ENCODE measurements around the gene CLPTM1L.

The CLPTM1L gene

GRCh38 chr5:1274471-1274870 lies 70.4 kb downstream of the CLPTM1L start:
- no peak for DNase-seq (ENCODE audit: low read depth)

GRCh38 chr5:1273745-1274144 lies 71.2 kb downstream of the CLPTM1L start:
- no peak for DNase-seq (ENCODE audit: low read depth)

GRCh38 chr5:1272201-1272600 lies 72.7 kb downstream of the CLPTM1L start:
- DNase-seq (ENCODE audit: low read depth): no peak

GRCh38 chr5:1270933-1271914 lies 73.7 kb downstream of the CLPTM1L start:
- DNase-seq (ENCODE audit: low read depth): no peak

- no peak for DNase-seq (ENCODE audit: low read depth)
Measured at GRCh38 chr5:1270426-1270825, 74.5 kb downstream of the CLPTM1L start.

GRCh38 chr5:1268666-1269065 lies 76.2 kb downstream of the CLPTM1L start:
- DNase-seq (ENCODE audit: low read depth): no peak

GRCh38 chr5:1268056-1268455 lies 76.8 kb downstream of the CLPTM1L start:
- DNase-seq (ENCODE audit: low read depth): no peak
